RWPE2 (cell line): ENCODE measurements around the gene MCM10.

Experiments
- ATAC-seq: fragments of 200-7000 bp; cut with Tn5 transposase; 3 replicates; pipeline ENCODE4 v1.9.1; 2021; ENCODE audit warnings: low read depth
- DNase-seq: peaks from one replicate; pipeline ENCODE4 v3.0.0-alpha.2; 2020; ENCODE audit warnings: low spot score
- H3K27ac ChIP-seq: fragments of 450-650 bp; 2 replicates; pipeline ENCODE4 v1.5.1; 2017; ENCODE audit warnings: mild to moderate bottlenecking; ENCODE audit not compliant: poor library complexity, severe bottlenecking
- H3K27me3 ChIP-seq: fragments of 250-450 bp; sonication (Bioruptor Pico); 2 replicates; pipeline ENCODE4 v1.5.1; 2021; ENCODE audit warnings: mild to moderate bottlenecking, moderate library complexity; ENCODE audit not compliant: insufficient read depth, poor library complexity, severe bottlenecking
- H3K36me3 ChIP-seq: fragments of 250-450 bp; sonication (Bioruptor Pico); 2 replicates; pipeline ENCODE4 v1.5.1; 2020; ENCODE audit warnings: low read depth, mild to moderate bottlenecking, moderate library complexity
- H3K4me1 ChIP-seq: fragments of 250-450 bp; sonication (Bioruptor Pico); 2 replicates; pipeline ENCODE4 v1.5.1; 2021; ENCODE audit warnings: mild to moderate bottlenecking, moderate library complexity; ENCODE audit not compliant: insufficient read depth, poor library complexity, severe bottlenecking
- H3K4me3 ChIP-seq: fragments of 250-450 bp; sonication (Bioruptor Pico); 2 replicates; pipeline ENCODE4 v1.5.1; 2021; ENCODE audit warnings: mild to moderate bottlenecking, moderate library complexity; ENCODE audit not compliant: severe bottlenecking
- H3K9me3 ChIP-seq: fragments of 250-450 bp; sonication (Bioruptor Pico); 2 replicates; pipeline ENCODE4 v1.5.1; 2021; ENCODE audit warnings: mild to moderate bottlenecking, moderate library complexity; ENCODE audit not compliant: severe bottlenecking
- CTCF ChIP-seq: fragments of 450-650 bp; IDR thresholded peaks from one replicate; pipeline ENCODE4 v1.5.1; 2017; ENCODE audit warnings: mild to moderate bottlenecking, moderate library complexity; ENCODE audit not compliant: poor library complexity, severe bottlenecking

Gene MCM10

GRCh38 chr10:13184730-13185514 is 23.6 kb downstream of the MCM10 start:
- DNase-seq, result no peak
- no peaks in the 10 kb centered on the region for H3K27me3 ChIP-seq
- no peak for TF ChIP-seq CTCF
- no peak for ATAC-seq
- no peaks in the 10 kb centered on the region for H3K4me1 ChIP-seq
- no peaks in the 10 kb centered on the region for H3K9me3 ChIP-seq
- H3K4me3 ChIP-seq, result no peak overlapping the region
- H3K36me3 ChIP-seq, result peaks cover 88% of the 10 kb centered on the region
- H3K27ac ChIP-seq, result no peak overlapping the region

GRCh38 chr10:13187135-13187534 is 25.8 kb downstream of the MCM10 start:
- no peaks in the 10 kb centered on the region for H3K4me1 ChIP-seq
- DNase-seq, result no peak
- no peak overlapping the region for H3K27ac ChIP-seq
- TF ChIP-seq CTCF, result no peak
- no peak overlapping the region for H3K4me3 ChIP-seq
- H3K27me3 ChIP-seq, result no peaks in the 10 kb centered on the region
- ATAC-seq, result no peak
- H3K9me3 ChIP-seq, result no peaks in the 10 kb centered on the region
- peaks cover 86% of the 10 kb centered on the region for H3K36me3 ChIP-seq

GRCh38 chr10:13188593-13188992 is 27.2 kb downstream of the MCM10 start:
- H3K9me3 ChIP-seq, result no peaks in the 10 kb centered on the region
- ATAC-seq (no peak), DNase-seq (no peak)
- H3K4me3 ChIP-seq, result no peak overlapping the region
- no peaks in the 10 kb centered on the region for H3K4me1 ChIP-seq
- H3K27me3 ChIP-seq, result no peaks in the 10 kb centered on the region
- H3K27ac ChIP-seq, result no peak overlapping the region
- no peak for TF ChIP-seq CTCF
- peaks cover 84% of the 10 kb centered on the region for H3K36me3 ChIP-seq

GRCh38 chr10:13189961-13190360 is 28.6 kb downstream of the MCM10 start:
- H3K4me3 ChIP-seq, result no peak overlapping the region
- H3K27me3 ChIP-seq, result no peaks in the 10 kb centered on the region
- peaks cover 78% of the 10 kb centered on the region for H3K36me3 ChIP-seq
- H3K4me1 ChIP-seq, result no peaks in the 10 kb centered on the region
- TF ChIP-seq CTCF, result no peak
- DNase-seq, result no peak
- ATAC-seq, result no peak
- no peaks in the 10 kb centered on the region for H3K9me3 ChIP-seq
- H3K27ac ChIP-seq, result no peak overlapping the region

- no peaks in the 10 kb centered on the region for H3K27me3 ChIP-seq
- DNase-seq, result no peak
- ATAC-seq, result no peak
- H3K9me3 ChIP-seq, result no peaks in the 10 kb centered on the region
- H3K36me3 ChIP-seq, result peaks cover 84% of the 10 kb centered on the region
- H3K27ac ChIP-seq, result no peak overlapping the region
- H3K4me3 ChIP-seq, result no peak overlapping the region
- no peak for TF ChIP-seq CTCF
- H3K4me1 ChIP-seq, result no peaks in the 10 kb centered on the region
These were observed 29.5 kb downstream of the MCM10 start for GRCh38 chr10:13190816-13191215.
